ENCODE measurements around the gene VAMP1. TPM values are rescaled to one million over a fixed set of nuclear protein-coding genes. Genes with fewer than 3 reads are reported as not detected.
A peak's percentile ranks its signal among the peaks of the same experiment; 100 is the strongest.

VAMP1 gene
- total RNA-seq, 2 donors from 2014 or later, result 5.6 to 17.8 TPM

DNA sequence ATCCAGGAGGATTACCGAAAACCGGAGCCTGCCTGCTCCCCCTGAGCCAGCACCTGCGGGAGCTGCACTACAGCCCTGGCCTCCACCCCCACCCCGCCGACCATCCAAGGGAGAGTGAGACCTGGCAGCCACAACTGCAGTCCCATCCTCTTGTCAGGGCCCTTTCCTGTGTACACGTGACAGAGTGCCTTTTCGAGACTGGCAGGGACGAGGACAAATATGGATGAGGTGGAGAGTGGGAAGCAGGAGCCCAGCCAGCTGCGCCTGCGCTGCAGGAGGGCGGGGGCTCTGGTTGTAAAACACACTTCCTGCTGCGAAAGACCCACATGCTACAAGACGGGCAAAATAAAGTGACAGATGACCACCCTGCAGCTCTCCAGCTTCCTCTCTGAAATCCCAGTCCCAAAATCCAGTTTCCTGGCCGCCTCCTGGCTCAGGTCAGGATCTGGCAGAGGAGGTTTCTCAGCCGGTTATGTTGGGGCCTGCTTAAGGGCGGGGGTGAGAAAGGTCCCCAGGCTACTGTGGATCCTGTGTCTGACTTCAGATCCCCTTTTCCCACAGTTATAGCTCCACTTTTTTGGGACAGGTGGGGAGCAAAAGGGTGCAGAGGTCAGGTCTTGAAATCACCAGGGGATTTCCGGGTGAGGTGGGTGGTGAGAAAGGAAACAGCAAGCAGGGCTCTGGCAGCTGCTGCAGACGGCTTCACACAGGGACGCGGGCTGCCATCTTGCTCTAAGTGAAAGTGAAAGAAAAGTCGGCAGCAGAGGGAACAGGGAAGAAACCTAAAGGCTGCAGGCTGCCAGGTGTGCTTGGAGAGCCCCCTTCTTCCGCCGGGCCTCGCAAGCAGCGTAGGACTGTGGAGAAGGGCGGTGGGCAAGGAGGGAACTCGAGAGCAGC is 18.9 kb downstream of the VAMP1 start, which contains the start of gene TAPBPL:
TAPBPL (plus strand) TSS at position 695 of the 897 bp plus-strand sequence. CDS start 207 bp downstream, outside the sequence.
- H3K4me1 ChIP-seq (ENCODE audit: control insufficient read depth, insufficient read depth, low read length), result peaks cover 16% of the 10 kb centered on the region
- Mint-ChIP-seq H3K36me3 (ENCODE audit: low read depth) (no peaks in the 10 kb centered on the region), H3K4me3 (peak within 1 kb of the TSS; percentile 45), H3K9me3 (no peaks in the 10 kb centered on the region), H3K27me3 (ENCODE audit: insufficient read depth) (no peaks in the 10 kb centered on the region), H3K4me1 (peaks cover 33% of the 10 kb centered on the region), H3K27ac (peak within 1 kb of the TSS; percentile 86)
- 45 to 57% methylated on average over 16 to 26 of the region's 27 CpGs for WGBS, 2 experiments (ENCODE audit: insufficient coverage in 1 of 2, insufficient read length in 1 of 2)
- peak; percentile 87 for DNase-seq
- no peaks in the 10 kb centered on the region for H3K36me3 ChIP-seq (ENCODE audit: control insufficient read depth, insufficient read depth, low read length)
- peak within 1 kb of the TSS; percentile 33 for H3K4me3 ChIP-seq (ENCODE audit: low read length)
- H3K27me3 ChIP-seq (ENCODE audit: control insufficient read depth, insufficient read depth, low read length, poor library complexity, severe bottlenecking), result no peaks in the 10 kb centered on the region
- peak within 1 kb of the TSS; percentile 82 for H3K27ac ChIP-seq (ENCODE audit: low read depth, low read length)
- TF ChIP-seq, protein P1, sequence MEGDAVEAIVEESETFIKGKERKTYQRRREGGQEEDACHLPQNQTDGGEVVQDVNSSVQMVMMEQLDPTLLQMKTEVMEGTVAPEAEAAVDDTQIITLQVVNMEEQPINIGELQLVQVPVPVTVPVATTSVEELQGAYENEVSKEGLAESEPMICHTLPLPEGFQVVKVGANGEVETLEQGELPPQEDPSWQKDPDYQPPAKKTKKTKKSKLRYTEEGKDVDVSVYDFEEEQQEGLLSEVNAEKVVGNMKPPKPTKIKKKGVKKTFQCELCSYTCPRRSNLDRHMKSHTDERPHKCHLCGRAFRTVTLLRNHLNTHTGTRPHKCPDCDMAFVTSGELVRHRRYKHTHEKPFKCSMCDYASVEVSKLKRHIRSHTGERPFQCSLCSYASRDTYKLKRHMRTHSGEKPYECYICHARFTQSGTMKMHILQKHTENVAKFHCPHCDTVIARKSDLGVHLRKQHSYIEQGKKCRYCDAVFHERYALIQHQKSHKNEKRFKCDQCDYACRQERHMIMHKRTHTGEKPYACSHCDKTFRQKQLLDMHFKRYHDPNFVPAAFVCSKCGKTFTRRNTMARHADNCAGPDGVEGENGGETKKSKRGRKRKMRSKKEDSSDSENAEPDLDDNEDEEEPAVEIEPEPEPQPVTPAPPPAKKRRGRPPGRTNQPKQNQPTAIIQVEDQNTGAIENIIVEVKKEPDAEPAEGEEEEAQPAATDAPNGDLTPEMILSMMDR (conservative IDR thresholded peaks at IDR 0.05), result no peak
- peak within 1 kb of the TSS; percentile 23 for H3K9ac ChIP-seq (ENCODE audit: extremely low read depth, low read length, poor library complexity, severe bottlenecking)
- H3K9me3 ChIP-seq (ENCODE audit: control insufficient read depth, low read length), result no peaks in the 10 kb centered on the region

DNA sequence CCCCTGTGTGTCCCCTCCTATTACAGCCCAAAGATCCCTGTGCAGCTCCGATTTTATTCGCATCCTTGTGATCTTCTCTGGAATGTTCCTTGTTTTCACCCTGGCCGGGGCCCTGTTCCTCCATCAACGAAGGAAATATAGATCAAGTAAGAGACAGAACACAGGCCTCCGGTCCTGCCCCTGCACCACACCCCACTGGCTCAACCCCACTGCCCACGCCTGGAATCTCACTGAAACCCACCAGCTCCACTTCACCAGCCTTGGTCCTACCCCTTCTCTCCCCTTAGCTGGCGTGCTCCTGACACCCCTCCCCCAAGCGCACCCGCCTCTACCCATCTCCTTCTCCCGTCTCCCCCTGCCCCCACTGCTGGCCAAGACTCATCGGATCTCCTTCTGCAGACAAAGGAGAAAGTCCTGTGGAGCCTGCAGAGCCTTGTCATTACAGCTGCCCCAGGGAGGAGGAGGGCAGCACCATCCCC is 19.6 kb downstream of the VAMP1 start:
- Histone ChIP-seq H3K9me3 (ENCODE audit: control insufficient read depth, low read length) (no peaks in the 10 kb centered on the region), H3K9ac (ENCODE audit: extremely low read depth, low read length, poor library complexity, severe bottlenecking) (no peak overlapping the region), H3K4me3 (ENCODE audit: low read length) (peak overlapping the region; percentile 33), H3K27ac (ENCODE audit: low read depth, low read length) (peak overlapping the region; percentile 82), H3K4me1 (ENCODE audit: control insufficient read depth, insufficient read depth, low read length) (peaks cover 16% of the 10 kb centered on the region), H3K36me3 (ENCODE audit: control insufficient read depth, insufficient read depth, low read length) (no peaks in the 10 kb centered on the region), H3K27me3 (ENCODE audit: control insufficient read depth, insufficient read depth, low read length, poor library complexity, severe bottlenecking) (no peaks in the 10 kb centered on the region)
- 32 to 43% methylated on average over 5 to 11 of the region's 11 CpGs for WGBS, 2 experiments (ENCODE audit: insufficient coverage in 1 of 2, insufficient read length in 1 of 2)
- Mint-ChIP-seq H3K9me3 (no peaks in the 10 kb centered on the region), H3K36me3 (ENCODE audit: low read depth) (no peaks in the 10 kb centered on the region), H3K4me1 (peaks cover 33% of the 10 kb centered on the region), H3K4me3 (peak overlapping the region; percentile 45), H3K27me3 (ENCODE audit: insufficient read depth) (no peaks in the 10 kb centered on the region), H3K27ac (peak overlapping the region; percentile 86)
- DNase-seq, result peak; percentile 88
- TF ChIP-seq, protein P1 (conservative IDR thresholded peaks at IDR 0.05), result no peak

DNA sequence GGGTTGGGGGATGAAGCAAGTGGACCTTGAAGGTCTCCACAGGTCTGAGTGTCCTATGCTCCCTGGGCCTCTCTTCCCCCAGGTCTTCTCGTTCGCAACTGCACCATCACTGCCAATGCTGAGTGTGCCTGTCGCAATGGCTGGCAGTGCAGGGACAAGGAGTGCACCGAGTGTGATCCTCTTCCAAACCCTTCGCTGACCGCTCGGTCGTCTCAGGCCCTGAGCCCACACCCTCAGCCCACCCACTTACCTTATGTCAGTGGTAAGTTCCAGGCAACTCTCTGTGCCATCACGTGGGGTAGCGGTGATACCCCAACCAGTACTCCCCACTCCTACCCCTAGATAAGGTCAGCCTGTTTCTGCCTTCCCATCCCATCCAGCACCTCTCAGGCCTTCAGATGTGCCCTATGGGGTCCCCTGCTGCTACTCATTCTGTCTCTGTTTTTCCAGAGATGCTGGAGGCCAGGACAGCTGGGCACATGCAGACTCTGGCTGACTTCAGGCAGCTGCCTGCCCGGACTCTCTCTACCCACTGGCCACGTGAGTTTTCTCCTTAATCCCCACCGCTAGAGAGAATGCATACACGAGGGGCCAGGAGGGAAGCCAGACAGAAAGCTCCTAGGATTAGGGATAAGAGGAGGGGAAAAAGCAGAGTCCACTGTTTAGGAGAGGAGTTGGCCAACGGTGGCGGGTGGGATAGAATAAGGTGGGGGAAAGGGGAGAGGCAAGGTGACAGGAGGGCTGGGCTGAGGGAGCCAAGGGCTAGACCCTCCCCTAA is 20.2 kb downstream of the VAMP1 start:
- no peak overlapping the region for H3K9ac ChIP-seq (ENCODE audit: extremely low read depth, low read length, poor library complexity, severe bottlenecking)
- peak overlapping the region; percentile 86 for H3K27ac Mint-ChIP-seq
- H3K36me3 Mint-ChIP-seq (ENCODE audit: low read depth), result no peaks in the 10 kb centered on the region
- 75 to 81% methylated on average over 10 to 16 of the region's 16 CpGs for WGBS, 2 experiments (ENCODE audit: insufficient coverage in 1 of 2, insufficient read length in 1 of 2)
- H3K27me3 Mint-ChIP-seq (ENCODE audit: insufficient read depth), result no peaks in the 10 kb centered on the region
- H3K4me3 ChIP-seq (ENCODE audit: low read length), result no peak overlapping the region
- H3K4me1 ChIP-seq (ENCODE audit: control insufficient read depth, insufficient read depth, low read length), result peaks cover 16% of the 10 kb centered on the region
- H3K27me3 ChIP-seq (ENCODE audit: control insufficient read depth, insufficient read depth, low read length, poor library complexity, severe bottlenecking), result no peaks in the 10 kb centered on the region
- peak overlapping the region; percentile 45 for H3K4me3 Mint-ChIP-seq
- H3K27ac ChIP-seq (ENCODE audit: low read depth, low read length), result peak overlapping the region; percentile 9
- no peaks in the 10 kb centered on the region for H3K9me3 ChIP-seq (ENCODE audit: control insufficient read depth, low read length)
- no peaks in the 10 kb centered on the region for H3K36me3 ChIP-seq (ENCODE audit: control insufficient read depth, insufficient read depth, low read length)
- TF ChIP-seq, protein P1 (conservative IDR thresholded peaks at IDR 0.05), result no peak
- peak; percentile 58 for DNase-seq
- peaks cover 33% of the 10 kb centered on the region for H3K4me1 Mint-ChIP-seq
- H3K9me3 Mint-ChIP-seq, result no peaks in the 10 kb centered on the region

Measured in endodermal cell (in vitro differentiated cells).